Measurements from ENCODE around the gene PDCD1LG2. TPM values are rescaled to one million over a fixed set of nuclear protein-coding genes. Genes with fewer than 3 reads are reported as not detected.

Gene PDCD1LG2
- total RNA-seq, 4 donors from 2014 or later, result 0.47 to 4.6 (median 2.4) TPM

DNA sequence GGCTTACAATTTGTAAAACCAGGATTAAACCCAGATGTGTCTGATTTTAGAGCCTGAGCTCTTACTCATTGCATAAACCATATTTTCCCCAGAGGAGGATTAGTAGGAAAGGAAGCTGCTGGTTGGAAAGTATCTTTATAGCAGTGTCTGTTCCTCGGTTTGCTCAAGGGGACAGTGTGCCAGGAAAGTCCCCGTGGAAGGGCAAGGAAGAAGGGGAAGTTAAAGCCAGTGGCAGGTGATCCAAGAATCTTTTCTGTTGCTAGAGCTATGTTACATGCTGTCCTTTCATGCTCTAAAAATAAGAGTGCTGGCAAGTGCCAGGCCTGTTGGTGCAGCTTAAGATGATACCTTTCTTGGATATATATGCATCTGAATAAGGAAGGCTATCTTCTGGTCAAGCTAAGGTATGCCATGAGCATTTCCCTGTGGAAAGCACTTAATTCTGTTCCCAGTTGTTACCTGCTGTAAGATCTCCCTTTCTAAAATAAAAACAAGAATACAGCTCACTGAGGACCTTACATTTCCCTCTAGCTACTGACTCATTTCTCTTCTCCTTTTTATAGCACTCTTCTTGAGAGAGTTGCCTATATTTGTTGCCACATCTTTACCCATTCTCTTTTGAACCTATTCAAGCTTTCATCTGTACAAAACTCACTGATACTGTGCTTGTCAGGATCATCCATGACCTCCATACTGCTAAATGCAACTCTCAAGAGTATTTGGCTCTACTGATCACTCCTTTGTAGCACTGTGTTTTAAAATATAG lies 8.0 kb downstream of the PDCD1LG2 start:
- H3K9me3 ChIP-seq, result no peaks in the 10 kb centered on the region
- no peak for ATAC-seq

DNA sequence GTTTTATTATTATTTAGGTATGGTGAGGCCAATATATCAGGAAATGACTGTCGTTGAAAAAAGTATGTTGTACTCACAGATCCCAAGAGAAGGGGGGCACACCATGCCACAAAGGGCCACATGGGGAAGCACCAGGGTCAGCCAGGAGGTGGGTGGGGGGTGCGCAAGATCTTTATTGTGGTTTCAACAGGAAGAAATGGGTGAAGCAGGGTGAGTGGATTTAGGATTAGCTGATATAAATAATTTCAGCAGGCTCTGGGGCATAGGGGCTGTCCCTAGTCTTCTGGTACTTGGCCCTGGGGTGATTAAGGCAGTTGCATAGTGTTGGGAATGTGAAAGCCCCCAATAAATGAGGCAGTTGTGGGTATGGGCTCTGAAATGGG lies 8.6 kb downstream of the PDCD1LG2 start:
- TF ChIP-seq EP300 (IDR thresholded peaks at IDR 0.05) (no peak), POLR2A (IDR thresholded peaks at IDR 0.05) (no peak), POLR2AphosphoS5 (IDR thresholded peaks at IDR 0.05) (no peak)
- TF ChIP-seq, protein P1, sequence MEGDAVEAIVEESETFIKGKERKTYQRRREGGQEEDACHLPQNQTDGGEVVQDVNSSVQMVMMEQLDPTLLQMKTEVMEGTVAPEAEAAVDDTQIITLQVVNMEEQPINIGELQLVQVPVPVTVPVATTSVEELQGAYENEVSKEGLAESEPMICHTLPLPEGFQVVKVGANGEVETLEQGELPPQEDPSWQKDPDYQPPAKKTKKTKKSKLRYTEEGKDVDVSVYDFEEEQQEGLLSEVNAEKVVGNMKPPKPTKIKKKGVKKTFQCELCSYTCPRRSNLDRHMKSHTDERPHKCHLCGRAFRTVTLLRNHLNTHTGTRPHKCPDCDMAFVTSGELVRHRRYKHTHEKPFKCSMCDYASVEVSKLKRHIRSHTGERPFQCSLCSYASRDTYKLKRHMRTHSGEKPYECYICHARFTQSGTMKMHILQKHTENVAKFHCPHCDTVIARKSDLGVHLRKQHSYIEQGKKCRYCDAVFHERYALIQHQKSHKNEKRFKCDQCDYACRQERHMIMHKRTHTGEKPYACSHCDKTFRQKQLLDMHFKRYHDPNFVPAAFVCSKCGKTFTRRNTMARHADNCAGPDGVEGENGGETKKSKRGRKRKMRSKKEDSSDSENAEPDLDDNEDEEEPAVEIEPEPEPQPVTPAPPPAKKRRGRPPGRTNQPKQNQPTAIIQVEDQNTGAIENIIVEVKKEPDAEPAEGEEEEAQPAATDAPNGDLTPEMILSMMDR (IDR thresholded peaks at IDR 0.05), result no peak
- H3K9me3 ChIP-seq, result no peaks in the 10 kb centered on the region
- no peak for ATAC-seq
- no peaks in the 10 kb centered on the region for H3K27me3 ChIP-seq
- 39 to 53% methylated on average over 2 of the region's 2 CpGs for WGBS, 2 donors (ENCODE audit: low coverage in 1 of 2)
- H3K4me3 ChIP-seq, result no peak overlapping the region
- no peak overlapping the region for H3K27ac ChIP-seq
- H3K4me1 ChIP-seq, result peaks cover 0 to 18% (median 3%) of the 10 kb centered on the region in 3 donors
- peaks cover 0 to 5% of the 10 kb centered on the region in 2 donors for H3K36me3 ChIP-seq

More for the DNA sequence above, 8.0 kb downstream of the PDCD1LG2 start:
- no peak overlapping the region for H3K4me3 ChIP-seq
- WGBS, 2 donors (ENCODE audit: low coverage in 1 of 2), result 15 to 28% methylated on average over 2 of the region's 2 CpGs
- TF ChIP-seq, protein P1 (IDR thresholded peaks at IDR 0.05), result no peak
- no peak overlapping the region for H3K27ac ChIP-seq
- no peaks in the 10 kb centered on the region for H3K27me3 ChIP-seq
- H3K36me3 ChIP-seq, result peaks cover 0 to 2% of the 10 kb centered on the region in 2 donors
- H3K4me1 ChIP-seq, result peaks cover 0 to 18% (median 3%) of the 10 kb centered on the region in 3 donors

DNA sequence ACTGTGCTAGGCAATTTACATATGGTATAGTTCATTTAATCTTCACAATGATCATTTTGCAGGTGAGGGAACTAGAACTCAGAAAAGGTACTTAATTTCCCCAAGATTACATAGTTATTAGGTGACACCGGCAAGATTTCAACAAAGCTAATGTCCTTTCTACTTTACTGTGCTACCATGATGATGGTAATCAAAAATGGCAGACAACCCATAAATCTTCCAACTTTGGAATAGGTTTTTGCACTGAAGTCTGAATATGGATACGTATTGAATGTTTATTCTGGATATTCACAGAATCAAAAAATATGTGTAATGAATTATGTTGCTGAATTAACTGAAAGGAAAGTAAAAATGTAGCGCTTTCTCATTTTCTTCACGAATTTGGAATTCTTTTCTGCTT lies 13.8 kb downstream of the PDCD1LG2 start:
- no peaks in the 10 kb centered on the region for H3K27me3 ChIP-seq
- WGBS, 2 donors (ENCODE audit: low coverage in 1 of 2), result 90 to 97% methylated on average over 4 of the region's 4 CpGs
- H3K4me3 ChIP-seq, result no peak overlapping the region
- no peaks in the 10 kb centered on the region for H3K4me1 ChIP-seq
- H3K36me3 ChIP-seq, result peaks cover 0 to 5% of the 10 kb centered on the region in 2 donors
- no peaks in the 10 kb centered on the region for H3K9me3 ChIP-seq
- ATAC-seq, result no peak
- H3K27ac ChIP-seq, result no peak overlapping the region
- no peak for TF ChIP-seq EP300 (IDR thresholded peaks at IDR 0.05)
- TF ChIP-seq, protein P1 (IDR thresholded peaks at IDR 0.05), result no peak
- no peak for TF ChIP-seq POLR2A (IDR thresholded peaks at IDR 0.05)
- no peak for TF ChIP-seq POLR2AphosphoS5 (IDR thresholded peaks at IDR 0.05)

DNA sequence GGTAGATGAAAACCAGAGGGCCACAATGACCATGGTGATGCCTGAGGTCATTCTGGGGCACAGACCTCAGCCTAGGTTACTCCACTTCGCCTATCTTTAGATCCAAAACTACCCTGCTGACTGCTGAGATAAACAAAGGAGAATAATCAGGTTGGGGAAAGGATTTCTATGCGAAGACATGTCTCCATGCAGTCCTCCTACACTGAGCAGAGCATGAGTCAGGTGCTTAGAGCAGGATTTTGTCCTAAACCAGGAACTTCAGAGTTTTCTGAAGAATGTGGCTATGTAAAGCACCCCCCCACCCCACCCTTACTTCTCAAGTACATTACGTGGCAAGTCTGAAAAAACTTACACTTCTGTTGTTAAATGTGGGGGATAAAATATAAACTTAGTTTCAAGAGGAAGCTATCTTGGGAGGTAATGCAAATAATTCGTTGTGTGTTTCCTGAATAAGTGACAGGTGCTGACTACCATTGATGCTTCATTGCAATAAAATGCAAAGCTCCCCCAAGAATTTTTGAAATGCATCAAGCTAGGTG lies 19.4 kb downstream of the PDCD1LG2 start:
- no peaks in the 10 kb centered on the region for H3K36me3 ChIP-seq
- WGBS, 2 donors (ENCODE audit: low coverage in 1 of 2), result 40 to 68% methylated on average over 3 to 4 of the region's 4 CpGs
- ATAC-seq, result no peak
- TF ChIP-seq, protein P1 (IDR thresholded peaks at IDR 0.05), result no peak
- TF ChIP-seq POLR2A (IDR thresholded peaks at IDR 0.05), result no peak
- no peak for TF ChIP-seq POLR2AphosphoS5 (IDR thresholded peaks at IDR 0.05)
- no peak overlapping the region for H3K27ac ChIP-seq
- H3K27me3 ChIP-seq, result no peaks in the 10 kb centered on the region
- no peak overlapping the region for H3K4me3 ChIP-seq
- H3K4me1 ChIP-seq, result no peaks in the 10 kb centered on the region
- H3K9me3 ChIP-seq, result no peaks in the 10 kb centered on the region

All from gastroesophageal sphincter (tissue), 4 donors.